HEK293 (cell line): Measurements from ENCODE around the gene FIG4.

Source experiments
- MZF1 ChIP-seq: fragments of 450-650 bp; formaldehyde crosslinking; IDR thresholded peaks from 2 replicates; pipeline ENCODE4 v1.5.1; 2017; ENCODE audit warnings: missing biosample characterization, missing genetic modification characterization, borderline replicate concordance
- RBAK ChIP-seq: fragments of 450-650 bp; formaldehyde crosslinking; IDR thresholded peaks from 2 replicates; pipeline ENCODE4 v1.5.1; 2016; ENCODE audit warnings: missing biosample characterization, missing genetic modification characterization
- TF ChIP-seq, protein P1 (sequence below): fragments of 450-650 bp; formaldehyde crosslinking; IDR thresholded peaks from 2 replicates; pipeline ENCODE4 v1.5.1; 2016; ENCODE audit warnings: missing biosample characterization, missing genetic modification characterization
- TF ChIP-seq, protein P2 (sequence below): fragments of 450-650 bp; formaldehyde crosslinking; conservative IDR thresholded peaks from 2 replicates; pipeline ENCODE4 v1.5.1; 2016; ENCODE audit warnings: low read depth, missing biosample characterization, missing genetic modification characterization

DNA sequence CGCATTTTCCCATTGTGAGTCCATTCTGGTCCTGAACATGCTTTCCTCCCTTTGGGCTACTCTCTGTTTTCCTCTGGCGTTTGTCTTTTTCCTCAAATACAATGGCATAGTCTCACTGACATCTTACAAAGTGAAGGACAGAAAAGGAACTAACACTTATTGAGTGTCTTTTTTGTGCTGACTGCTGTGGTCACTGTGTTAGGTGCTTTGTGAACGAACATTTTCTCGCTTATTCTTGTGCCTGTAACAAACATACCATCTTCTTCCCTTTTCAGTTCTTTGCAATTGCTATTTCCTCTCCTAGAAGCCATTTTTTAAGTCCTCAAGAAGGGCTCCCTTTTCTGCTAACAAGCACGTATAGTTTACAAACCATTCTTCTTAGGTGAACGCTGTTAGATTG lies 15.4 kb downstream of the FIG4 start:
- TF ChIP-seq, protein P1, sequence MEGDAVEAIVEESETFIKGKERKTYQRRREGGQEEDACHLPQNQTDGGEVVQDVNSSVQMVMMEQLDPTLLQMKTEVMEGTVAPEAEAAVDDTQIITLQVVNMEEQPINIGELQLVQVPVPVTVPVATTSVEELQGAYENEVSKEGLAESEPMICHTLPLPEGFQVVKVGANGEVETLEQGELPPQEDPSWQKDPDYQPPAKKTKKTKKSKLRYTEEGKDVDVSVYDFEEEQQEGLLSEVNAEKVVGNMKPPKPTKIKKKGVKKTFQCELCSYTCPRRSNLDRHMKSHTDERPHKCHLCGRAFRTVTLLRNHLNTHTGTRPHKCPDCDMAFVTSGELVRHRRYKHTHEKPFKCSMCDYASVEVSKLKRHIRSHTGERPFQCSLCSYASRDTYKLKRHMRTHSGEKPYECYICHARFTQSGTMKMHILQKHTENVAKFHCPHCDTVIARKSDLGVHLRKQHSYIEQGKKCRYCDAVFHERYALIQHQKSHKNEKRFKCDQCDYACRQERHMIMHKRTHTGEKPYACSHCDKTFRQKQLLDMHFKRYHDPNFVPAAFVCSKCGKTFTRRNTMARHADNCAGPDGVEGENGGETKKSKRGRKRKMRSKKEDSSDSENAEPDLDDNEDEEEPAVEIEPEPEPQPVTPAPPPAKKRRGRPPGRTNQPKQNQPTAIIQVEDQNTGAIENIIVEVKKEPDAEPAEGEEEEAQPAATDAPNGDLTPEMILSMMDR, result no peak
- TF ChIP-seq RBAK (tag by site-specific recombination), result no peak
- no peak for TF ChIP-seq MZF1 (tag by site-specific recombination)
- TF ChIP-seq, protein P2, sequence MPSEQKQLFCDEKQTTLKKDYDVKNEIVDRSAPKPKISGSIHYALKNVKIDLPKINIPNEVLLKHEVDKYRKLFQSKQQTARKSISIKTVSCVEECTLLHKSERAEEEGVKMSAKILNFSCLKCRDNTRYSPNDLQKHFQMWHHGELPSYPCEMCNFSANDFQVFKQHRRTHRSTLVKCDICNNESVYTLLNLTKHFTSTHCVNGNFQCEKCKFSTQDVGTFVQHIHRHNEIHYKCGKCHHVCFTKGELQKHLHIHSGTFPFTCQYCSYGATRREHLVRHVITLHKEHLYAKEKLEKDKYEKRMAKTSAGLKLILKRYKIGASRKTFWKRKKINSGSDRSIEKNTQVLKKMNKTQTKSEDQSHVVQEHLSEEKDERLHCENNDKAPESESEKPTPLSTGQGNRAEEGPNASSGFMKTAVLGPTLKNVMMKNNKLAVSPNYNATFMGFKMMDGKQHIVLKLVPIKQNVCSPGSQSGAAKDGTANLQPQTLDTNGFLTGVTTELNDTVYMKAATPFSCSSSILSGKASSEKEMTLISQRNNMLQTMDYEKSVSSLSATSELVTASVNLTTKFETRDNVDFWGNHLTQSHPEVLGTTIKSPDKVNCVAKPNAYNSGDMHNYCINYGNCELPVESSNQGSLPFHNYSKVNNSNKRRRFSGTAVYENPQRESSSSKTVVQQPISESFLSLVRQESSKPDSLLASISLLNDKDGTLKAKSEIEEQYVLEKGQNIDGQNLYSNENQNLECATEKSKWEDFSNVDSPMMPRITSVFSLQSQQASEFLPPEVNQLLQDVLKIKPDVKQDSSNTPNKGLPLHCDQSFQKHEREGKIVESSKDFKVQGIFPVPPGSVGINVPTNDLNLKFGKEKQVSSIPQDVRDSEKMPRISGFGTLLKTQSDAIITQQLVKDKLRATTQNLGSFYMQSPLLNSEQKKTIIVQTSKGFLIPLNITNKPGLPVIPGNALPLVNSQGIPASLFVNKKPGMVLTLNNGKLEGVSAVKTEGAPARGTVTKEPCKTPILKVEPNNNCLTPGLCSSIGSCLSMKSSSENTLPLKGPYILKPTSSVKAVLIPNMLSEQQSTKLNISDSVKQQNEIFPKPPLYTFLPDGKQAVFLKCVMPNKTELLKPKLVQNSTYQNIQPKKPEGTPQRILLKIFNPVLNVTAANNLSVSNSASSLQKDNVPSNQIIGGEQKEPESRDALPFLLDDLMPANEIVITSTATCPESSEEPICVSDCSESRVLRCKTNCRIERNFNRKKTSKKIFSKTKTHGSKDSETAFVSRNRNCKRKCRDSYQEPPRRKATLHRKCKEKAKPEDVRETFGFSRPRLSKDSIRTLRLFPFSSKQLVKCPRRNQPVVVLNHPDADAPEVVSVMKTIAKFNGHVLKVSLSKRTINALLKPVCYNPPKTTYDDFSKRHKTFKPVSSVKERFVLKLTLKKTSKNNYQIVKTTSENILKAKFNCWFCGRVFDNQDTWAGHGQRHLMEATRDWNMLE (tag by site-specific recombination), result no peak
